SK-N-SH (cell line): ENCODE measurements around the gene CCDC87.

ENCODE experiments used
- NFIC ChIP-seq: IDR thresholded peaks from 2 replicates; pipeline ENCODE4 v1.4.0; 2012; ENCODE audit warnings: borderline replicate concordance
- REST ChIP-seq: IDR thresholded peaks from 2 replicates; pipeline ENCODE4 v1.6.1; 2012; ENCODE audit warnings: mild to moderate bottlenecking, low read depth, low read length, moderate library complexity
- TAF1 ChIP-seq: IDR thresholded peaks from 2 replicates; pipeline ENCODE4 v1.6.1; 2012; ENCODE audit warnings: low read depth, mild to moderate bottlenecking, low read length, moderate library complexity, borderline replicate concordance
- TF ChIP-seq, protein P1 (sequence below): fragments of 200-600 bp; sonication (generic); IDR thresholded peaks from 2 replicates; pipeline ENCODE4 v1.6.1; 2017; ENCODE audit warnings: antibody characterized with exemption, mild to moderate bottlenecking, moderate library complexity
- TF ChIP-seq, protein P2 (sequence below): fragments of 150-350 bp; IDR thresholded peaks from 2 replicates; pipeline ENCODE4 v1.6.1; 2017; ENCODE audit warnings: antibody characterized with exemption, low read length, low read depth, borderline replicate concordance

GRCh38 chr11:66547662-66548009 is 45.2 kb downstream of the CCDC87 start:
- TF ChIP-seq, protein P1, sequence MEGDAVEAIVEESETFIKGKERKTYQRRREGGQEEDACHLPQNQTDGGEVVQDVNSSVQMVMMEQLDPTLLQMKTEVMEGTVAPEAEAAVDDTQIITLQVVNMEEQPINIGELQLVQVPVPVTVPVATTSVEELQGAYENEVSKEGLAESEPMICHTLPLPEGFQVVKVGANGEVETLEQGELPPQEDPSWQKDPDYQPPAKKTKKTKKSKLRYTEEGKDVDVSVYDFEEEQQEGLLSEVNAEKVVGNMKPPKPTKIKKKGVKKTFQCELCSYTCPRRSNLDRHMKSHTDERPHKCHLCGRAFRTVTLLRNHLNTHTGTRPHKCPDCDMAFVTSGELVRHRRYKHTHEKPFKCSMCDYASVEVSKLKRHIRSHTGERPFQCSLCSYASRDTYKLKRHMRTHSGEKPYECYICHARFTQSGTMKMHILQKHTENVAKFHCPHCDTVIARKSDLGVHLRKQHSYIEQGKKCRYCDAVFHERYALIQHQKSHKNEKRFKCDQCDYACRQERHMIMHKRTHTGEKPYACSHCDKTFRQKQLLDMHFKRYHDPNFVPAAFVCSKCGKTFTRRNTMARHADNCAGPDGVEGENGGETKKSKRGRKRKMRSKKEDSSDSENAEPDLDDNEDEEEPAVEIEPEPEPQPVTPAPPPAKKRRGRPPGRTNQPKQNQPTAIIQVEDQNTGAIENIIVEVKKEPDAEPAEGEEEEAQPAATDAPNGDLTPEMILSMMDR, result no peak
- TF ChIP-seq NFIC (no peak), REST (no peak), TAF1 (no peak)
- TF ChIP-seq, protein P2, sequence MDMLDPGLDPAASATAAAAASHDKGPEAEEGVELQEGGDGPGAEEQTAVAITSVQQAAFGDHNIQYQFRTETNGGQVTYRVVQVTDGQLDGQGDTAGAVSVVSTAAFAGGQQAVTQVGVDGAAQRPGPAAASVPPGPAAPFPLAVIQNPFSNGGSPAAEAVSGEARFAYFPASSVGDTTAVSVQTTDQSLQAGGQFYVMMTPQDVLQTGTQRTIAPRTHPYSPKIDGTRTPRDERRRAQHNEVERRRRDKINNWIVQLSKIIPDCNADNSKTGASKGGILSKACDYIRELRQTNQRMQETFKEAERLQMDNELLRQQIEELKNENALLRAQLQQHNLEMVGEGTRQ, result no peak
